SK-N-SH (cell line): Measurements from ENCODE around the gene SLC46A3. TPM values are rescaled to one million over a fixed set of nuclear protein-coding genes. Genes with fewer than 3 reads are reported as not detected.

Experiments
- CTCF ChIA-PET: fragments of 300-600, 350-600 bp; formaldehyde crosslinking; extraction: SDS; loops from one replicate; lab custom pipeline; 2021; lab: Yijun Ruan, JAX
- POLR2A ChIA-PET: fragments of 350-600 bp; sonication (Branson Sonifier 250); formaldehyde crosslinking; extraction: SDS; loops from one replicate; lab custom pipeline; 2020; ENCODE audit warnings: antibody characterized with exemption, inconsistent platforms; lab: Yijun Ruan, JAX
- DNase-seq: peaks from one replicate; pipeline ENCODE4 v3.0.0; 2012
- H2AFZ ChIP-seq: fragments of 200-600 bp; sonication (generic); 2 replicates; pipeline ENCODE4 v1.8.1; 2016; ENCODE audit warnings: antibody characterized with exemption, mild to moderate bottlenecking, low read depth
- H3F3A ChIP-seq: fragments of 200-600 bp; sonication (generic); replicated peaks from 2 replicates; pipeline ENCODE3; 2016; ENCODE audit warnings: antibody characterized with exemption, mild to moderate bottlenecking; ENCODE audit not compliant: insufficient read depth
- H3K27ac ChIP-seq, 2 experiments: fragments of 200-500 bp in 1 of 2; fragments of 200-600 bp in 1 of 2; sonication (Bioruptor generic) in 1 of 2; sonication (generic), shearing (Covaris generic) in 1 of 2; 2 replicates each; pipeline versions ENCODE4 v1.5.1 to v1.6.1; 2014 to 2016; ENCODE audit warnings: low read depth in 2 of 2, inconsistent platforms in 1 of 2, low read length in 1 of 2, mild to moderate bottlenecking in 1 of 2, mixed read lengths in 1 of 2
- H3K27me3 ChIP-seq: fragments of 200-600 bp; sonication (generic), shearing (Covaris generic); 2 replicates; pipeline ENCODE4 v1.6.1; 2016; ENCODE audit warnings: mixed run types; ENCODE audit not compliant: insufficient read depth
- H3K36me3 ChIP-seq, 2 experiments: fragments of 200-500 bp in 1 of 2; fragments of 200-600 bp in 1 of 2; sonication (Bioruptor generic) in 1 of 2; sonication (generic) in 1 of 2; replicated peaks in 1 of 2; 2 replicates each; pipeline versions ENCODE3 to v1.5.1; 2014 to 2016; ENCODE audit warnings: low read length in 1 of 2, mild to moderate bottlenecking in 1 of 2; ENCODE audit not compliant: insufficient read depth in 2 of 2, control insufficient read depth in 1 of 2
- H3K4me1 ChIP-seq, 2 experiments: fragments of 200-500 bp in 1 of 2; fragments of 200-600 bp in 1 of 2; sonication (Bioruptor generic) in 1 of 2; sonication (generic), shearing (Covaris generic) in 1 of 2; 2 replicates each; pipeline versions ENCODE4 v1.5.1 to v1.6.1; 2014 to 2016; ENCODE audit warnings: low read depth in 1 of 2, low read length in 1 of 2, mixed run types in 1 of 2; ENCODE audit not compliant: insufficient read depth in 2 of 2, control insufficient read depth in 1 of 2
- H3K4me2 ChIP-seq: fragments of 200-600 bp; sonication (generic), shearing (Covaris generic); 2 replicates; pipeline ENCODE4 v1.6.1; 2017; ENCODE audit warnings: mixed run types
- H3K4me3 ChIP-seq, 2 experiments: fragments of 200-500 bp in 1 of 2; fragments of 200-600 bp in 1 of 2; sonication (Bioruptor generic) in 1 of 2; sonication (generic), shearing (Covaris generic) in 1 of 2; 2 replicates each; pipeline versions ENCODE4 v1.5.1 to v1.8.1; 2014 to 2016; ENCODE audit warnings: low read depth in 2 of 2, inconsistent platforms in 1 of 2, low read length in 1 of 2, mild to moderate bottlenecking in 1 of 2, mixed read lengths in 1 of 2, moderate library complexity in 1 of 2
- H3K79me2 ChIP-seq: fragments of 200-600 bp; sonication (generic); 2 replicates; pipeline ENCODE4 v1.8.1; 2017; ENCODE audit warnings: mild to moderate bottlenecking; ENCODE audit not compliant: insufficient read depth
- H3K9ac ChIP-seq: fragments of 200-600 bp; sonication (generic); 2 replicates; pipeline ENCODE4 v1.6.1; 2017; ENCODE audit warnings: mixed run types
- H3K9me2 ChIP-seq: fragments of 200-600 bp; sonication (generic); 2 replicates; pipeline ENCODE4 v1.6.1; 2017; ENCODE audit warnings: mixed run types
- H3K9me3 ChIP-seq: fragments of 200-600 bp; sonication (generic); 2 replicates; pipeline ENCODE4 v1.6.1; 2017; ENCODE audit warnings: mixed run types, mild to moderate bottlenecking, moderate library complexity
- H4K20me1 ChIP-seq: fragments of 200-600 bp; sonication (generic); 2 replicates; pipeline ENCODE4 v1.6.1; 2017; ENCODE audit warnings: mild to moderate bottlenecking, mixed run types; ENCODE audit not compliant: insufficient read depth
- ELF1 ChIP-seq: IDR thresholded peaks from 2 replicates; pipeline ENCODE4 v1.4.0; 2012
- EP300 ChIP-seq, 2 experiments: IDR thresholded peaks; 2 replicates each; pipeline versions ENCODE4 v1.4.0 to v1.6.1; 2012; ENCODE audit warnings: borderline replicate concordance in 1 of 2, low read depth in 1 of 2, low read length in 1 of 2
- EZH2phosphoT487 ChIP-seq: fragments of 200-600 bp; sonication (generic); IDR thresholded peaks from 2 replicates; pipeline ENCODE4 v1.6.1; 2017; ENCODE audit warnings: low read depth, mixed run types, mild to moderate bottlenecking, antibody characterized with exemption, moderate library complexity, borderline replicate concordance
- MEF2A ChIP-seq: IDR thresholded peaks from 2 replicates; pipeline ENCODE4 v1.4.0; 2012; ENCODE audit warnings: low read depth, borderline replicate concordance
- NFIC ChIP-seq: IDR thresholded peaks from 2 replicates; pipeline ENCODE4 v1.4.0; 2012; ENCODE audit warnings: borderline replicate concordance
- RCOR1 ChIP-seq: fragments of 150-350 bp; IDR thresholded peaks from 2 replicates; pipeline ENCODE4 v1.6.1; 2017; ENCODE audit warnings: antibody characterized with exemption, low read length
- RFX5 ChIP-seq: IDR thresholded peaks from 2 replicates; pipeline ENCODE4 v1.6.1; 2012; ENCODE audit warnings: mild to moderate bottlenecking, improper control_type of control experiment, low read length
- SIN3A ChIP-seq: IDR thresholded peaks from 2 replicates; pipeline ENCODE4 v1.6.1; 2012; ENCODE audit warnings: low read depth, mild to moderate bottlenecking, low read length, moderate library complexity, borderline replicate concordance
- SMC3 ChIP-seq: IDR thresholded peaks from 2 replicates; pipeline ENCODE4 v1.6.1; 2012; ENCODE audit warnings: low read depth, low read length, improper control_type of control experiment
- WGBS: methylation state at CpG from one replicate; pipeline ENCODE4 v1.1.6; 2017; ENCODE audit warnings: low lambda C conversion rate; 5-methylcytosine and 5-hydroxymethylcytosine counted together
- polyA plus RNA-seq, 3 experiments: library from polyadenylated mRNA; depleted of rRNA; stranded (reverse); fragments of >200 nt; gene quantifications; 2 replicates each; pipeline ENCODE4 v1.2.3, GENCODE V29; 2012
- TF ChIP-seq, protein P1 (sequence below): fragments of 150-350 bp; IDR thresholded peaks from 2 replicates; pipeline ENCODE4 v1.6.1; 2017; ENCODE audit warnings: antibody characterized with exemption, low read length, low read depth, borderline replicate concordance
- TF ChIP-seq, protein P2 (sequence below): IDR thresholded peaks from 2 replicates; pipeline ENCODE4 v1.4.0; 2012; ENCODE audit warnings: low read depth, borderline replicate concordance
- TF ChIP-seq, protein P3 (sequence below): IDR thresholded peaks from 2 replicates; pipeline ENCODE4 v1.4.0; 2012; ENCODE audit warnings: low read depth, borderline replicate concordance

SLC46A3 gene
- polyA plus RNA-seq, 1 of the 3 experiments (the other 2 are of a cell fraction): 2.0 TPM

DNA sequence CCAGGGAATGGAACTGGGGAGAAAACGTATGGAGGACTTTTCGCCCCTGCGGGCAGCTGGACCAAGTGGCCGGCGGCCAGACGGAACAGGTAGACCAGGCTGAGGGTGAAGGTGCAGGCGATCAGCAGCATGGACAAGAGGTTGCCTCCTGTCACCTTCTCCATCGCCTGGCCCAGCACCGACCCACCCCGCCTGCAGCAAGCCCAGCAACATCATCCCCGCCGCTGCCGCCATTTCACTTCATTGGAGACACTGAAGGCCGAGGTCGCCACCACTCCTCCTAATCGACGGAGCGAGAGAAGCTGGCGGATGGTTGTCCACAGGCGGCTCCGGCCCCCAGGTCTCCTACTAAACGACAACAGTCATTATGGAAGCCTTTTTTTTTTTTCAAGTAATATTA is 5.0 kb upstream of the SLC46A3 start (continued):
- no peak for TF ChIP-seq EP300 (IDR thresholded peaks at IDR 0.05; ENCODE audit: borderline replicate concordance in 1 of 2, low read depth in 1 of 2, low read length in 1 of 2)
- TF ChIP-seq MEF2A: no peak
- TF ChIP-seq RFX5: no peak
- TF ChIP-seq, protein P1, sequence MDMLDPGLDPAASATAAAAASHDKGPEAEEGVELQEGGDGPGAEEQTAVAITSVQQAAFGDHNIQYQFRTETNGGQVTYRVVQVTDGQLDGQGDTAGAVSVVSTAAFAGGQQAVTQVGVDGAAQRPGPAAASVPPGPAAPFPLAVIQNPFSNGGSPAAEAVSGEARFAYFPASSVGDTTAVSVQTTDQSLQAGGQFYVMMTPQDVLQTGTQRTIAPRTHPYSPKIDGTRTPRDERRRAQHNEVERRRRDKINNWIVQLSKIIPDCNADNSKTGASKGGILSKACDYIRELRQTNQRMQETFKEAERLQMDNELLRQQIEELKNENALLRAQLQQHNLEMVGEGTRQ: no peak
- no peak for TF ChIP-seq SIN3A
- TF ChIP-seq NFIC: no peak
- TF ChIP-seq EZH2phosphoT487: no peak
- no peak for TF ChIP-seq SMC3
- no peak for TF ChIP-seq RCOR1
- TF ChIP-seq, protein P2, sequence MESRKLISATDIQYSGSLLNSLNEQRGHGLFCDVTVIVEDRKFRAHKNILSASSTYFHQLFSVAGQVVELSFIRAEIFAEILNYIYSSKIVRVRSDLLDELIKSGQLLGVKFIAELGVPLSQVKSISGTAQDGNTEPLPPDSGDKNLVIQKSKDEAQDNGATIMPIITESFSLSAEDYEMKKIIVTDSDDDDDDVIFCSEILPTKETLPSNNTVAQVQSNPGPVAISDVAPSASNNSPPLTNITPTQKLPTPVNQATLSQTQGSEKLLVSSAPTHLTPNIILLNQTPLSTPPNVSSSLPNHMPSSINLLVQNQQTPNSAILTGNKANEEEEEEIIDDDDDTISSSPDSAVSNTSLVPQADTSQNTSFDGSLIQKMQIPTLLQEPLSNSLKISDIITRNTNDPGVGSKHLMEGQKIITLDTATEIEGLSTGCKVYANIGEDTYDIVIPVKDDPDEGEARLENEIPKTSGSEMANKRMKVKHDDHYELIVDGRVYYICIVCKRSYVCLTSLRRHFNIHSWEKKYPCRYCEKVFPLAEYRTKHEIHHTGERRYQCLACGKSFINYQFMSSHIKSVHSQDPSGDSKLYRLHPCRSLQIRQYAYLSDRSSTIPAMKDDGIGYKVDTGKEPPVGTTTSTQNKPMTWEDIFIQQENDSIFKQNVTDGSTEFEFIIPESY: no peak
- TF ChIP-seq, protein P3, sequence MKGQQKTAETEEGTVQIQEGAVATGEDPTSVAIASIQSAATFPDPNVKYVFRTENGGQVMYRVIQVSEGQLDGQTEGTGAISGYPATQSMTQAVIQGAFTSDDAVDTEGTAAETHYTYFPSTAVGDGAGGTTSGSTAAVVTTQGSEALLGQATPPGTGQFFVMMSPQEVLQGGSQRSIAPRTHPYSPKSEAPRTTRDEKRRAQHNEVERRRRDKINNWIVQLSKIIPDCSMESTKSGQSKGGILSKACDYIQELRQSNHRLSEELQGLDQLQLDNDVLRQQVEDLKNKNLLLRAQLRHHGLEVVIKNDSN: no peak
- TF ChIP-seq, all 33 proteins: peak for 0

DNA sequence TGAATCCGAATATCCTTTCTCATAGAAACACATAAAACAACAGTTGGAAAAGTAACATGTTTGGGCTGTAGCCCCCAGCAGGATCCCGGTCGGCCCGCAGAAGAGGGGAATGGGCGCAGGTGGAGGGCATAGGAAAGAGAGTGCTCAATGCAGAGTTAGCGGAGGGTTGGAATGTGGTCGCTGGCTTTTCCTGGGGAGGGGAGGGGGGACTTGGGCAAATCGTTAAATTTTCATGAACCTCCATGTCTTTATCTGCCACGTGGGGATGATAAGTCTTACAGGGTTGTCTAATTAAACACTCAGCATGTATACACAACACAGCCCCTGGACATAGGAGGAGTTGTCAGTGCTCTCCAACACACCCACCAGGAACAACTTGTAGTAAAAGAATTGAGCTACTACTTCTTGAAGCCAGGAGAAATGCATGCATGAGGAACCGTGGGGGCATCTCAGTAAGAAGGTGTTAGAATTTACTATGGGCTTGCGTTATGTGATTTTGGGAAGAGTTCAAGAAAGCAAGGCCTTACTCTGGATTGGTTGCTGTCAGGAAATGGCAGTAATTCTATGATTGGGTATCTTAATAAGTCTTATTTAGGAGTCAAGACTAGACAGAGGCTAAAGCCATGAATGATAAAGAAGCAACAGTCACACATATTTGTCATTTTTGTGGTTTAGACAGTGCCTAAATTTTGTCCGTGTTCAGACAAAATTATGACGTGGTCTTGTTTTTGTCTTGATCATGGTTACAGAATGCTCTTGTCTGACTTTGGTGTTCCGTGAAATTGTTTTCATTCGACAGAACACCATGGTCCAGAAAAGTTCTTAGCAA is 671 bp upstream of the SLC46A3 start:
- no peak for DNase-seq
- Histone ChIP-seq H3K9me3 (no peaks in the 10 kb centered on the region), H3K36me3 (no peaks in the 10 kb centered on the region), H3K4me2 (peak overlapping the region; percentile 87), H3K9ac (no peak overlapping the region), H4K20me1 (no peaks in the 10 kb centered on the region), H3K79me2 (no peaks in the 10 kb centered on the region), H3K27ac (peak overlapping the region; percentile 10 to 17; a peak in 3 of 4 replicates), H3K27me3 (no peaks in the 10 kb centered on the region; the same call in 1 of the 2 replicates), H3K4me3 (peak overlapping the region; percentile 69 to 81), H2AFZ (peak overlapping the region; percentile 99), H3K4me1 (peaks cover 4% of the 10 kb centered on the region in 2 experiments; a peak in 1 of 4 replicates), H3F3A (peaks cover 6% of the 10 kb centered on the region), H3K9me2 (no peaks in the 10 kb centered on the region)
- ChIA-PET CTCF (interaction anchor here (0.6 kb wide), 1 partner anchor 14 kb away, joined by 3 read pairs; no protein-coding TSS in a partner anchor), POLR2A (no interaction called here)
- TF ChIP-seq ELF1 (no peak), SIN3A (no peak)
- 46% methylated on average over 14 of the region's 15 CpGs for WGBS
